ENCODE data around the gene NANP. TPM values are rescaled to one million over a fixed set of nuclear protein-coding genes. Genes with fewer than 3 reads are reported as not detected.

The NANP gene
- total and polyA plus RNA-seq, 2 of the 13 experiments (the other 11 are each of a cell fraction or from before 2014, with no cell fraction given): 8.9 to 21.5 TPM

DNA sequence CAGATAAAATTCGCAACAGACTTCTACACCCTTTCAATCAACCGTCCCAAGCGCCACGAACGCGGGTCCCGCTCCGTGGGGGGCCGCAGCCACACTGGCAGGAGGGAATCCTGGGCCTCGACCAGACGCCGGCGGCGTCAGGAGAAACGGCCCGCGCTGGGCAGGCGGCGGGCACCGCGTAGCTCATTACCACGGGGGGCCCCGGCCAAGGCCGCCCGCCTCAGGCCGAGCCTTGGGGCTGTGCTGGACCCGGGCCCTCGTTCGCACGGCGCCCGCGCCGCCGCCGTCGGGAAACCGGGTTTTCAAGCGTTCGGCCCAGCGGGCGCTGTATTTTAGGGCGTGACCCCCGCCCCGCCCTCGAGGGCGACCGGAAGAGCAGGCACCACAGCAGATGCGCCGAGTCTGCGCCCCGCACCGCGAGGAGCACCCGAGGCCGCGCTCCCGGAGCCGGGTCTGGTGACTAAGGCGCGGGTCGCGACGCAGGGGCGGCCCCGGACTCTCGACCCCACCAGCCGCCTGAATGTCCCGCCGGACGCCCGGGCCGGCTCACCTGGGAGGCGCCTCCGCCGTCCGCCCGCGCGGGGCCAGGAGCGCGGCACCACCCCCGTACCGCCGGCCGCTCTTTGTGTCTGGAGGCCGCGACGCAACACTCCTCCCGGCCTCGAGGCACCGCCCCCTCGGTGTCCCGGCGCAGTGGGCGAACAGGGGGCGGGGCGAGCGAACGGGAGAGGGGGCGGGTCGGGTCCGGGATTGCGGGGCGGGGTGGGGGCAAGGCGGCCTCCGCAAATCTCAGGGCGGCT, 38.7 kb downstream of the NANP start, which contains the start of gene NINL (continued):
- TF ChIP-seq PITX1 (CRISPR knock-in tag; IDR thresholded peaks at IDR 0.05): no peak; the same call in 1 of the 2 replicates
- TF ChIP-seq, protein P1, sequence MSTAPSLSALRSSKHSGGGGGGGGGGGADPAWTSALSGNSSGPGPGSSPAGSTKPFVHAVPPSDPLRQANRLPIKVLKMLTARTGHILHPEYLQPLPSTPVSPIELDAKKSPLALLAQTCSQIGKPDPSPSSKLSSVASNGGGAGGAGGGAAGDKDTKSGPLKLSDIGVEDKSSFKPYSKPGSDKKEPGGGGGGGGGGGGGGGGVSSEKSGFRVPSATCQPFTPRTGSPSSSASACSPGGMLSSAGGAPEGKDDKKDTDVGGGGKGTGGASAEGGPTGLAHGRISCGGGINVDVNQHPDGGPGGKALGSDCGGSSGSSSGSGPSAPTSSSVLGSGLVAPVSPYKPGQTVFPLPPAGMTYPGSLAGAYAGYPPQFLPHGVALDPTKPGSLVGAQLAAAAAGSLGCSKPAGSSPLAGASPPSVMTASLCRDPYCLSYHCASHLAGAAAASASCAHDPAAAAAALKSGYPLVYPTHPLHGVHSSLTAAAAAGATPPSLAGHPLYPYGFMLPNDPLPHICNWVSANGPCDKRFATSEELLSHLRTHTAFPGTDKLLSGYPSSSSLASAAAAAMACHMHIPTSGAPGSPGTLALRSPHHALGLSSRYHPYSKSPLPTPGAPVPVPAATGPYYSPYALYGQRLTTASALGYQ (CRISPR knock-in tag; IDR thresholded peaks at IDR 0.05): 0 out of 2 replicates have a peak, but pooled peaks have one; percentile 46
- TF ChIP-seq ZNF256 (CRISPR knock-in tag; conservative IDR thresholded peaks at IDR 0.05): peak; percentile 73; the same call in 1 of the 2 replicates
- no peak for TF ChIP-seq ATF1 (CRISPR knock-in tag; IDR thresholded peaks at IDR 0.05)
- TF ChIP-seq ZNF589 (CRISPR knock-in tag; conservative IDR thresholded peaks at IDR 0.05): no peak; the same call in 1 of the 2 replicates
- peak; percentile 99 for TF ChIP-seq ZNF777 (CRISPR knock-in tag; IDR thresholded peaks at IDR 0.05)
- TF ChIP-seq SMAD3 (CRISPR knock-in tag; IDR thresholded peaks at IDR 0.05): 0 out of 2 replicates have a peak, but pooled peaks have one; percentile 55
- TF ChIP-seq NFATC3 (CRISPR knock-in tag; IDR thresholded peaks at IDR 0.05): no peak
- TF ChIP-seq HDAC2 (CRISPR knock-in tag; IDR thresholded peaks at IDR 0.05): peak; percentile 9; the same call in 1 of the 2 replicates
- TF ChIP-seq ATF7-NPFF (CRISPR knock-in tag; IDR thresholded peaks at IDR 0.05; ENCODE audit: low read depth): peak; percentile 91
- TF ChIP-seq, protein P2, sequence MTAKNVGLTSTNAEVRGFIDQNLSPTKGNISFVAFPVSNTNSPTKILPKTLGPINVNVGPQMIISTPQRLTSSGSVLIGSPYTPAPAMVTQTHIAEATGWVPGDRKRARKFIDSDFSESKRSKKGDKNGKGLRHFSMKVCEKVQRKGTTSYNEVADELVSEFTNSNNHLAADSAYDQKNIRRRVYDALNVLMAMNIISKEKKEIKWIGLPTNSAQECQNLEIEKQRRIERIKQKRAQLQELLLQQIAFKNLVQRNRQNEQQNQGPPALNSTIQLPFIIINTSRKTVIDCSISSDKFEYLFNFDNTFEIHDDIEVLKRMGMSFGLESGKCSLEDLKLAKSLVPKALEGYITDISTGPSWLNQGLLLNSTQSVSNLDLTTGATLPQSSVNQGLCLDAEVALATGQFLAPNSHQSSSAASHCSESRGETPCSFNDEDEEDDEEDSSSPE (CRISPR knock-in tag; IDR thresholded peaks at IDR 0.05): peak; percentile 61; the same call in 1 of the 2 replicates
- TF ChIP-seq, protein P3, sequence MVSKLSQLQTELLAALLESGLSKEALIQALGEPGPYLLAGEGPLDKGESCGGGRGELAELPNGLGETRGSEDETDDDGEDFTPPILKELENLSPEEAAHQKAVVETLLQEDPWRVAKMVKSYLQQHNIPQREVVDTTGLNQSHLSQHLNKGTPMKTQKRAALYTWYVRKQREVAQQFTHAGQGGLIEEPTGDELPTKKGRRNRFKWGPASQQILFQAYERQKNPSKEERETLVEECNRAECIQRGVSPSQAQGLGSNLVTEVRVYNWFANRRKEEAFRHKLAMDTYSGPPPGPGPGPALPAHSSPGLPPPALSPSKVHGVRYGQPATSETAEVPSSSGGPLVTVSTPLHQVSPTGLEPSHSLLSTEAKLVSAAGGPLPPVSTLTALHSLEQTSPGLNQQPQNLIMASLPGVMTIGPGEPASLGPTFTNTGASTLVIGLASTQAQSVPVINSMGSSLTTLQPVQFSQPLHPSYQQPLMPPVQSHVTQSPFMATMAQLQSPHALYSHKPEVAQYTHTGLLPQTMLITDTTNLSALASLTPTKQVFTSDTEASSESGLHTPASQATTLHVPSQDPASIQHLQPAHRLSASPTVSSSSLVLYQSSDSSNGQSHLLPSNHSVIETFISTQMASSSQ (IDR thresholded peaks at IDR 0.05; ENCODE audit: low read depth): no peak
- TF ChIP-seq, protein P3 (CRISPR knock-in tag; IDR thresholded peaks at IDR 0.05; ENCODE audit: borderline replicate concordance): peak; percentile 59; the same call in 1 of the 2 replicates
- no peak for TF ChIP-seq ZNF44 (CRISPR knock-in tag; IDR thresholded peaks at IDR 0.05)
- TF ChIP-seq, protein P4, sequence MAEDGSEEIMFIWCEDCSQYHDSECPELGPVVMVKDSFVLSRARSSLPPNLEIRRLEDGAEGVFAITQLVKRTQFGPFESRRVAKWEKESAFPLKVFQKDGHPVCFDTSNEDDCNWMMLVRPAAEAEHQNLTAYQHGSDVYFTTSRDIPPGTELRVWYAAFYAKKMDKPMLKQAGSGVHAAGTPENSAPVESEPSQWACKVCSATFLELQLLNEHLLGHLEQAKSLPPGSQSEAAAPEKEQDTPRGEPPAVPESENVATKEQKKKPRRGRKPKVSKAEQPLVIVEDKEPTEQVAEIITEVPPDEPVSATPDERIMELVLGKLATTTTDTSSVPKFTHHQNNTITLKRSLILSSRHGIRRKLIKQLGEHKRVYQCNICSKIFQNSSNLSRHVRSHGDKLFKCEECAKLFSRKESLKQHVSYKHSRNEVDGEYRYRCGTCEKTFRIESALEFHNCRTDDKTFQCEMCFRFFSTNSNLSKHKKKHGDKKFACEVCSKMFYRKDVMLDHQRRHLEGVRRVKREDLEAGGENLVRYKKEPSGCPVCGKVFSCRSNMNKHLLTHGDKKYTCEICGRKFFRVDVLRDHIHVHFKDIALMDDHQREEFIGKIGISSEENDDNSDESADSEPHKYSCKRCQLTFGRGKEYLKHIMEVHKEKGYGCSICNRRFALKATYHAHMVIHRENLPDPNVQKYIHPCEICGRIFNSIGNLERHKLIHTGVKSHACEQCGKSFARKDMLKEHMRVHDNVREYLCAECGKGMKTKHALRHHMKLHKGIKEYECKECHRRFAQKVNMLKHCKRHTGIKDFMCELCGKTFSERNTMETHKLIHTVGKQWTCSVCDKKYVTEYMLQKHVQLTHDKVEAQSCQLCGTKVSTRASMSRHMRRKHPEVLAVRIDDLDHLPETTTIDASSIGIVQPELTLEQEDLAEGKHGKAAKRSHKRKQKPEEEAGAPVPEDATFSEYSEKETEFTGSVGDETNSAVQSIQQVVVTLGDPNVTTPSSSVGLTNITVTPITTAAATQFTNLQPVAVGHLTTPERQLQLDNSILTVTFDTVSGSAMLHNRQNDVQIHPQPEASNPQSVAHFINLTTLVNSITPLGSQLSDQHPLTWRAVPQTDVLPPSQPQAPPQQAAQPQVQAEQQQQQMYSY (CRISPR knock-in tag; IDR thresholded peaks at IDR 0.05): peak; percentile 70; the same call in 1 of the 2 replicates
- TF ChIP-seq, protein P5, sequence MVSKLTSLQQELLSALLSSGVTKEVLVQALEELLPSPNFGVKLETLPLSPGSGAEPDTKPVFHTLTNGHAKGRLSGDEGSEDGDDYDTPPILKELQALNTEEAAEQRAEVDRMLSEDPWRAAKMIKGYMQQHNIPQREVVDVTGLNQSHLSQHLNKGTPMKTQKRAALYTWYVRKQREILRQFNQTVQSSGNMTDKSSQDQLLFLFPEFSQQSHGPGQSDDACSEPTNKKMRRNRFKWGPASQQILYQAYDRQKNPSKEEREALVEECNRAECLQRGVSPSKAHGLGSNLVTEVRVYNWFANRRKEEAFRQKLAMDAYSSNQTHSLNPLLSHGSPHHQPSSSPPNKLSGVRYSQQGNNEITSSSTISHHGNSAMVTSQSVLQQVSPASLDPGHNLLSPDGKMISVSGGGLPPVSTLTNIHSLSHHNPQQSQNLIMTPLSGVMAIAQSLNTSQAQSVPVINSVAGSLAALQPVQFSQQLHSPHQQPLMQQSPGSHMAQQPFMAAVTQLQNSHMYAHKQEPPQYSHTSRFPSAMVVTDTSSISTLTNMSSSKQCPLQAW (CRISPR knock-in tag; IDR thresholded peaks at IDR 0.05): peak; percentile 53

Measured in HepG2 (cell line).